Measurements from ENCODE around the gene STRIP2. TPM values are rescaled to one million over a fixed set of nuclear protein-coding genes. Genes with fewer than 3 reads are reported as not detected.
A peak's percentile ranks its signal among the peaks of the same experiment; 100 is the strongest.

Gene STRIP2
- total RNA-seq, 2 experiments from 2014 or later: 2.1 to 4.3 TPM

GRCh38 chr7:129493555-129493954 lies 59.3 kb downstream of the STRIP2 start:
- H2AFZ ChIP-seq (ENCODE audit: low read length): no peak overlapping the region
- H3K4me3 ChIP-seq (ENCODE audit: low read depth, low read length, poor library complexity, severe bottlenecking): no peak overlapping the region
- intact Hi-C loops (cut with micrococcal nuclease; ENCODE audit: unreplicated experiment): no loop called here
- no peaks in the 10 kb centered on the region for H3K4me1 ChIP-seq (ENCODE audit: insufficient read depth, low read length, poor library complexity, severe bottlenecking)
- H3K27ac ChIP-seq (ENCODE audit: low read depth, low read length, poor library complexity, severe bottlenecking): no peak overlapping the region
- POLR2A ChIA-PET: no interaction called here
- no peaks in the 10 kb centered on the region for H3K9me3 ChIP-seq (ENCODE audit: low read length)
- BruUV-seq (replicated peaks): no TSS peak
- H4K20me1 ChIP-seq (ENCODE audit: insufficient read depth, low read length): no peaks in the 10 kb centered on the region
- DNase-seq (ENCODE audit: low spot score): no peak
- H3K79me2 ChIP-seq (ENCODE audit: insufficient read depth, low read depth, low read length): no peaks in the 10 kb centered on the region
- H3K4me2 ChIP-seq (ENCODE audit: low read length): no peak overlapping the region
- peak; percentile 30; the same call in 1 of the 2 replicates for TF ChIP-seq CTCF (conservative IDR thresholded peaks at IDR 0.05; ENCODE audit: low read length)
- no peak for TF ChIP-seq EZH2phosphoT487 (IDR thresholded peaks at IDR 0.05; ENCODE audit: borderline replicate concordance, low read depth, low read length)
- H3K9me2 ChIP-seq (ENCODE audit: insufficient read depth, low read length): no peaks in the 10 kb centered on the region
- H3K36me3 ChIP-seq (ENCODE audit: insufficient read depth, low read length): no peaks in the 10 kb centered on the region
- CTCF ChIA-PET (ENCODE audit: unreplicated experiment): no interaction called here

GRCh38 chr7:129494041-129494440 lies 59.8 kb downstream of the STRIP2 start:
- no peak for DNase-seq (ENCODE audit: low spot score)
- POLR2A ChIA-PET: no interaction called here

More at GRCh38 chr7:129494041-129494440, 59.8 kb downstream of the STRIP2 start:
- BruUV-seq (replicated peaks): no TSS peak
- Histone ChIP-seq H3K4me2 (ENCODE audit: low read length) (no peak overlapping the region), H3K36me3 (ENCODE audit: insufficient read depth, low read length) (no peaks in the 10 kb centered on the region), H3K79me2 (ENCODE audit: insufficient read depth, low read depth, low read length) (no peaks in the 10 kb centered on the region), H3K4me1 (ENCODE audit: insufficient read depth, low read length, poor library complexity, severe bottlenecking) (no peaks in the 10 kb centered on the region), H3K9me3 (ENCODE audit: low read length) (no peaks in the 10 kb centered on the region), H3K9me2 (ENCODE audit: insufficient read depth, low read length) (no peaks in the 10 kb centered on the region), H2AFZ (ENCODE audit: low read length) (no peak overlapping the region), H3K4me3 (ENCODE audit: low read depth, low read length, poor library complexity, severe bottlenecking) (no peak overlapping the region), H4K20me1 (ENCODE audit: insufficient read depth, low read length) (no peaks in the 10 kb centered on the region), H3K27ac (ENCODE audit: low read depth, low read length, poor library complexity, severe bottlenecking) (no peak overlapping the region)
- CTCF ChIA-PET (ENCODE audit: unreplicated experiment): no interaction called here
- intact Hi-C loops (cut with micrococcal nuclease; ENCODE audit: unreplicated experiment): no loop called here
- TF ChIP-seq CTCF (conservative IDR thresholded peaks at IDR 0.05; ENCODE audit: low read length) (no peak), EZH2phosphoT487 (IDR thresholded peaks at IDR 0.05; ENCODE audit: borderline replicate concordance, low read depth, low read length) (no peak)

Measured in OCI-LY7 (cell line).